GM13977 (cell line): ENCODE measurements around the gene PTPN9.
A peak's percentile ranks its signal among the peaks of the same experiment; 100 is the strongest.

ENCODE experiments used
- DNase-seq: peaks from one replicate; pipeline ENCODE4 v3.0.0; 2012; ENCODE audit warnings: low spot score
- in situ Hi-C: fragments of 300-500 bp; cut with MboI; formaldehyde crosslinking; loops from one replicate; pipeline ENCODE4 v1.12.0; 2022; ENCODE audit warnings: low sequenced_read_pairs, low pct_unique_long_range_greater_than_20kb, mixed read lengths, inconsistent platforms; ENCODE audit not compliant: unreplicated experiment
- TF ChIP-seq, protein P1 (sequence below): IDR thresholded peaks from 2 replicates; pipeline ENCODE4 v1.5.1; 2012; ENCODE audit warnings: mild to moderate bottlenecking, control low read depth; ENCODE audit not compliant: insufficient read depth; ENCODE audit errors: extremely low read depth, missing control alignments

Gene PTPN9

GRCh38 chr15:75578948-75579920, at the start of gene PTPN9:
PTPN9 (minus strand) TSS chr15:75579315; CDS start chr15:75578776, 539 bp downstream.
- TF ChIP-seq, protein P1, sequence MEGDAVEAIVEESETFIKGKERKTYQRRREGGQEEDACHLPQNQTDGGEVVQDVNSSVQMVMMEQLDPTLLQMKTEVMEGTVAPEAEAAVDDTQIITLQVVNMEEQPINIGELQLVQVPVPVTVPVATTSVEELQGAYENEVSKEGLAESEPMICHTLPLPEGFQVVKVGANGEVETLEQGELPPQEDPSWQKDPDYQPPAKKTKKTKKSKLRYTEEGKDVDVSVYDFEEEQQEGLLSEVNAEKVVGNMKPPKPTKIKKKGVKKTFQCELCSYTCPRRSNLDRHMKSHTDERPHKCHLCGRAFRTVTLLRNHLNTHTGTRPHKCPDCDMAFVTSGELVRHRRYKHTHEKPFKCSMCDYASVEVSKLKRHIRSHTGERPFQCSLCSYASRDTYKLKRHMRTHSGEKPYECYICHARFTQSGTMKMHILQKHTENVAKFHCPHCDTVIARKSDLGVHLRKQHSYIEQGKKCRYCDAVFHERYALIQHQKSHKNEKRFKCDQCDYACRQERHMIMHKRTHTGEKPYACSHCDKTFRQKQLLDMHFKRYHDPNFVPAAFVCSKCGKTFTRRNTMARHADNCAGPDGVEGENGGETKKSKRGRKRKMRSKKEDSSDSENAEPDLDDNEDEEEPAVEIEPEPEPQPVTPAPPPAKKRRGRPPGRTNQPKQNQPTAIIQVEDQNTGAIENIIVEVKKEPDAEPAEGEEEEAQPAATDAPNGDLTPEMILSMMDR: peak; percentile 43
- in situ Hi-C loops: no loop called here
- peak; percentile 86 for DNase-seq

- in situ Hi-C loops: loop anchor here (25.0 kb wide), 1 partner anchor 263 kb away; the partner anchor contains the start of gene MAN2C1
- TF ChIP-seq, protein P1: no peak
- peak; percentile 97 for DNase-seq
These were observed 46.6 kb upstream of the PTPN9 start, which contains the start of gene SNUPN for GRCh38 chr15:75625542-75626347. SNUPN (minus strand) TSS chr15:75625725; CDS start chr15:75621051, 4,674 bp downstream.

- TF ChIP-seq, protein P1: no peak
- in situ Hi-C loops: no loop called here
- no peak for DNase-seq
These were observed 43.4 kb upstream of the PTPN9 start for GRCh38 chr15:75622505-75622904.

- in situ Hi-C loops: no loop called here
- DNase-seq: no peak
- TF ChIP-seq, protein P1: no peak
These were observed 41.8 kb upstream of the PTPN9 start for GRCh38 chr15:75620841-75621391.

- no peak for DNase-seq
- TF ChIP-seq, protein P1: no peak
- in situ Hi-C loops: no loop called here
These were observed 41.1 kb upstream of the PTPN9 start for GRCh38 chr15:75620058-75620820.
